Endothelial cell (in vitro differentiated cells): Measurements from ENCODE around the gene SPATS1. TPM values are rescaled to one million over a fixed set of nuclear protein-coding genes. Genes with fewer than 3 reads are reported as not detected.

Experiments
- DNase-seq: peaks from one replicate; pipeline ENCODE4 v3.0.0; 2021; ENCODE audit warnings: low spot score
- H3K27ac Mint-ChIP-seq: one replicate; pipeline ENCODE4 v1.8.0; 2021; ENCODE audit warnings: mixed read lengths, inconsistent platforms; ENCODE audit not compliant: unreplicated experiment
- H3K27me3 Mint-ChIP-seq: one replicate; pipeline ENCODE4 v1.8.0; 2021; ENCODE audit warnings: mild to moderate bottlenecking, moderate library complexity, mixed read lengths, inconsistent platforms; ENCODE audit not compliant: unreplicated experiment
- H3K36me3 Mint-ChIP-seq: one replicate; pipeline ENCODE4 v1.8.0; 2021; ENCODE audit warnings: mild to moderate bottlenecking, low read depth, mixed read lengths, inconsistent platforms; ENCODE audit not compliant: unreplicated experiment
- H3K4me1 Mint-ChIP-seq: one replicate; pipeline ENCODE4 v1.8.0; 2021; ENCODE audit warnings: mild to moderate bottlenecking, mixed read lengths, inconsistent platforms; ENCODE audit not compliant: unreplicated experiment
- H3K4me3 Mint-ChIP-seq: one replicate; pipeline ENCODE4 v1.8.0; 2021; ENCODE audit warnings: mild to moderate bottlenecking, mixed read lengths, inconsistent platforms; ENCODE audit not compliant: unreplicated experiment
- H3K9me3 Mint-ChIP-seq: one replicate; pipeline ENCODE4 v1.8.0; 2021; ENCODE audit warnings: mixed read lengths, inconsistent platforms; ENCODE audit not compliant: unreplicated experiment
- total RNA-seq: library from RNA; stranded (reverse); fragmentation: NEBNext Ultra II Directional; extraction: Animal tissue kit (Norgen Biotek cat#: 25700); gene quantifications from one replicate; pipeline ENCODE4 v1.2.1, GENCODE V29; 2021; ENCODE audit not compliant: unreplicated experiment
- TF ChIP-seq, protein P1 (sequence below): fragments of 200-600 bp; sonication (generic); IDR thresholded peaks from one replicate; pipeline ENCODE4 v1.5.0; 2021; ENCODE audit warnings: antibody characterized with exemption; ENCODE audit not compliant: unreplicated experiment

Gene SPATS1
- total RNA-seq, 1 donor from 2014 or later: not detected

DNA sequence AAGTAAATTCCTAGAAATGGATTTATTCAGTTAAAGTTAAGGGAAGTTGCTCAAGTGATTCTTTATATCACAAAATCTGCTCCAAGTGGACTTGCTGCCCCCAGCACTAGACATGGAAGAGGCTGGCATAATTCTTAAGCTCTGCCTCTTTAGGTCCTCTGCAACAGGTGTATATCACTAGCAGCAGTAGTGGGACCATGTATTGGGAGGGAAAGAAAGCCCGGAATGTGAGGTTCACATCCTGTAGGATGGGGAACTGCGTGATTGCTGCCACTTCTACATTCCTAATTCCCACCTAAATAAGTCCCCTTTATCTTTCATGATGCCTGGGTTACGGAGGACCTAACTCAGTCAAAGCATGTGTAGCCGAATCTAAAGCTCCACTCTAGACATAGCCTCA is 13.2 kb downstream of the SPATS1 start:
- no peaks in the 10 kb centered on the region for H3K27me3 Mint-ChIP-seq
- no peak for DNase-seq
- TF ChIP-seq, protein P1, sequence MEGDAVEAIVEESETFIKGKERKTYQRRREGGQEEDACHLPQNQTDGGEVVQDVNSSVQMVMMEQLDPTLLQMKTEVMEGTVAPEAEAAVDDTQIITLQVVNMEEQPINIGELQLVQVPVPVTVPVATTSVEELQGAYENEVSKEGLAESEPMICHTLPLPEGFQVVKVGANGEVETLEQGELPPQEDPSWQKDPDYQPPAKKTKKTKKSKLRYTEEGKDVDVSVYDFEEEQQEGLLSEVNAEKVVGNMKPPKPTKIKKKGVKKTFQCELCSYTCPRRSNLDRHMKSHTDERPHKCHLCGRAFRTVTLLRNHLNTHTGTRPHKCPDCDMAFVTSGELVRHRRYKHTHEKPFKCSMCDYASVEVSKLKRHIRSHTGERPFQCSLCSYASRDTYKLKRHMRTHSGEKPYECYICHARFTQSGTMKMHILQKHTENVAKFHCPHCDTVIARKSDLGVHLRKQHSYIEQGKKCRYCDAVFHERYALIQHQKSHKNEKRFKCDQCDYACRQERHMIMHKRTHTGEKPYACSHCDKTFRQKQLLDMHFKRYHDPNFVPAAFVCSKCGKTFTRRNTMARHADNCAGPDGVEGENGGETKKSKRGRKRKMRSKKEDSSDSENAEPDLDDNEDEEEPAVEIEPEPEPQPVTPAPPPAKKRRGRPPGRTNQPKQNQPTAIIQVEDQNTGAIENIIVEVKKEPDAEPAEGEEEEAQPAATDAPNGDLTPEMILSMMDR: no peak
- H3K4me1 Mint-ChIP-seq: no peaks in the 10 kb centered on the region
- H3K9me3 Mint-ChIP-seq: no peaks in the 10 kb centered on the region
- H3K36me3 Mint-ChIP-seq: no peaks in the 10 kb centered on the region
- no peak overlapping the region for H3K27ac Mint-ChIP-seq
- no peak overlapping the region for H3K4me3 Mint-ChIP-seq

DNA sequence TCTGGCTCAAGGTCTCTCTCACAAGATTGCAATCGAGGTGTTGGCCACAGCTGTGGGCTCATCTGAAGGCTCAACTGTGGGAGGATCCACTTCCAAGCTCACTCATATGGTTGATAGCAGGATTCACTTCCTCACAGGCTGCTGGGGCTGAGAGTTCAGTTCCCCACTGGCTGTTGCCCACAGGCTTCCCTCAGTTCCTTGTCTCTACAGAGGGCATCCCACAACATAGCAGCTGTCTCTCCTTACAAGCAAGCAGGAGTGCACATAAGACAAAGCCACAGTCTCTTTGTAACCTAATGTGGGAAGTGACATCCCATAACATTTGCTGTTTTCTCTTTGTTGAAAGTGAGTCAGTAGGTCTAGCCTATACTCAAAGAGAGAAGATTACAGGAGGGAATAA is 14.0 kb downstream of the SPATS1 start:
- no peaks in the 10 kb centered on the region for H3K9me3 Mint-ChIP-seq
- TF ChIP-seq, protein P1: no peak
- no peak overlapping the region for H3K4me3 Mint-ChIP-seq
- no peaks in the 10 kb centered on the region for H3K4me1 Mint-ChIP-seq
- no peak overlapping the region for H3K27ac Mint-ChIP-seq
- no peak for DNase-seq
- no peaks in the 10 kb centered on the region for H3K36me3 Mint-ChIP-seq
- no peaks in the 10 kb centered on the region for H3K27me3 Mint-ChIP-seq

DNA sequence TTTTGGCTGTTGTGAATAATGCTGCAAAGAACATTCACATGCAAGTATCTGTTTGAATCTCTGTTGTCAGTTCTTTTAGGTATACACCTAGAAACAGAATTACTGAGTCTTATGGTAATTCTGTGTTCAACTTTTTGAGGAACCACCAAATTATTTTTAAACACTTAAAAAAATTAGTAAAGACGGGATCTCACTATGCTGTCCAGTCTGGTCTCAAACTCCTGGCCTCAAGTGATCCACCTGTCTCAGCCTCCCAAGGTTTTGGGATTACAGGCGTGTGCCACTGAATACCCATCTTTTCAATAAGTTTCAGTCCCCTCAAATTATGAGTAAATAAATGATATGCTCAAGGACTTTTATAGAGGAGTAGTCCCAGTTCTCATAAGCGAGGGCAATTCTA is 17.5 kb downstream of the SPATS1 start:
- H3K27me3 Mint-ChIP-seq: peaks cover 3% of the 10 kb centered on the region
- H3K36me3 Mint-ChIP-seq: no peaks in the 10 kb centered on the region
- H3K4me1 Mint-ChIP-seq: peaks cover 4% of the 10 kb centered on the region
- DNase-seq: no peak
- H3K4me3 Mint-ChIP-seq: no peak overlapping the region
- TF ChIP-seq, protein P1: no peak
- no peak overlapping the region for H3K27ac Mint-ChIP-seq
- no peaks in the 10 kb centered on the region for H3K9me3 Mint-ChIP-seq

DNA sequence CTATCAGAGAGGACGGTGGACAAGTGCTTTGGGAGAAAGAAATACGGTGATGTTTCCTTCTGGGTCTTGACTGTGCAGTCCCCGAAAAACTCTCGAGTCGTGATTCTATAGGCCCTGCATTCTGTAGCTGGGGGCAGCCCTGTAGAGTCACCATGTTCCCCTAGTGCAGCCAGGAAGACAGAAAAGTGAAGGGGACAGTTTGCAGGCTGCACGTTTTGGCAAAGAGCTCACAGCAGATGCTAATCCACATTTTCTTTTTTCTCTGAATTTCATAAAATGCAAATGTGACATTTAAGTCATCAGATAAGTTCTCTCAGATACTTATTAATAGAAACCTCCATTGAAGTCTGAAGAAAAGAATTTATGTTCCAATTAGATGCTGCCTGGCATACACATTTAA is 19.5 kb downstream of the SPATS1 start:
- no peak for DNase-seq
- peaks cover 3% of the 10 kb centered on the region for H3K27me3 Mint-ChIP-seq
- no peak overlapping the region for H3K4me3 Mint-ChIP-seq
- H3K36me3 Mint-ChIP-seq: no peaks in the 10 kb centered on the region
- TF ChIP-seq, protein P1: no peak
- peaks cover 4% of the 10 kb centered on the region for H3K4me1 Mint-ChIP-seq
- no peaks in the 10 kb centered on the region for H3K9me3 Mint-ChIP-seq
- H3K27ac Mint-ChIP-seq: no peak overlapping the region

DNA sequence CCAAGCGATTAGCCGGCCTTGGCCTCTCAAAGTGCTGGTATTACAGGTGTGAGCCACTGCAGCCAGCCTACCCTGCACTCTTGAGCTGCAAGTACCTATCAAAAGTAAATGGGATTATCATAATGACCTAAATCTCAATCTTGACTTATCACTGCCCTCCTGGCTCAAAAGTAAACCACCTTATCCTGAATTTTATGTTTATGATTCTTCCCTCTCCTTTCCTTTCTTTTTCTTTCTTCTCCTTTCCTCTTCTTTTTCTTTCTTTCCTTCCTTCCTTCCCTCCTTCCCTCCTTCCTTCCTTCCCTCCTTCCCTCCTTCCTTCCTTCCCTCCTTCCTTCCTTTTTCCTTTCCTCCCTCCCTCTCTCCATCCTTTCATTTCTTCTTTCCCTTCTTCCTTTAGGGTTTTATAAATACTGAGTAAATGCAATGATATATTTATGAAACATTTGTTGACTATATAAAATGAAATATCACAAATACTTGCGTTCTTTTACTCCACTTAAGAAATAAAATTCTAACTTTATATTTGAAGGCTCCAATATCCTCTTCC is 21.0 kb downstream of the SPATS1 start:
- H3K4me3 Mint-ChIP-seq: no peak overlapping the region
- no peak for DNase-seq
- no peaks in the 10 kb centered on the region for H3K36me3 Mint-ChIP-seq
- peaks cover 8% of the 10 kb centered on the region for H3K4me1 Mint-ChIP-seq
- peaks cover 3% of the 10 kb centered on the region for H3K27me3 Mint-ChIP-seq
- TF ChIP-seq, protein P1: no peak
- no peak overlapping the region for H3K27ac Mint-ChIP-seq
- H3K9me3 Mint-ChIP-seq: no peaks in the 10 kb centered on the region
